CD14-positive monocyte (primary cell): ENCODE data around the gene NPNT. TPM values are rescaled to one million over a fixed set of nuclear protein-coding genes. Genes with fewer than 3 reads are reported as not detected.

Experiments
- DNase-seq, 3 donors: peaks; one replicate each; pipeline ENCODE4 v3.0.0-alpha.2; 2011 to 2022
- H2AFZ ChIP-seq: 2 replicates; pipeline ENCODE4 v1.6.0; 2012; ENCODE audit warnings: mild to moderate bottlenecking, low read depth, low read length, inconsistent platforms; ENCODE audit not compliant: insufficient read depth, poor library complexity, severe bottlenecking
- H3K27ac ChIP-seq, 2 donors: 1 replicate in 1 of 2; 2 replicates in 1 of 2; pipeline ENCODE4 v1.5.1; 2012 to 2013; ENCODE audit warnings: low read length in 2 of 2, control low read depth in 1 of 2, inconsistent platforms in 1 of 2, low read depth in 1 of 2, mild to moderate bottlenecking in 1 of 2
- H3K27me3 ChIP-seq, 2 donors: one replicate each; pipeline versions ENCODE4 v1.6.0 to v1.6.1; 2011 to 2013; ENCODE audit warnings: low read length in 2 of 2; ENCODE audit not compliant: control insufficient read depth in 2 of 2, insufficient read depth in 2 of 2
- H3K36me3 ChIP-seq, 2 donors: replicated peaks in 1 of 2; 1 replicate in 1 of 2; 2 replicates in 1 of 2; pipeline versions ENCODE4 v1.5.1 to v1.6.1; 2012 to 2013; ENCODE audit warnings: low read length in 2 of 2, control low read depth in 1 of 2, inconsistent platforms in 1 of 2, mild to moderate bottlenecking in 1 of 2; ENCODE audit not compliant: insufficient read depth in 2 of 2, control insufficient read depth in 1 of 2
- H3K4me1 ChIP-seq, 2 donors: 1 replicate in 1 of 2; 2 replicates in 1 of 2; pipeline versions ENCODE4 v1.5.1 to v1.6.1; 2012 to 2013; ENCODE audit warnings: low read length in 2 of 2, control low read depth in 1 of 2, inconsistent platforms in 1 of 2, mild to moderate bottlenecking in 1 of 2, moderate library complexity in 1 of 2; ENCODE audit not compliant: insufficient read depth in 2 of 2, control insufficient read depth in 1 of 2
- H3K4me2 ChIP-seq: replicated peaks from 2 replicates; pipeline ENCODE3; 2012; ENCODE audit warnings: low read length, moderate library complexity, mild to moderate bottlenecking; ENCODE audit not compliant: poor library complexity, severe bottlenecking; ENCODE audit errors: extremely low read depth
- H3K4me3 ChIP-seq, 3 experiments: fragments of 200-600 bp in 1 of 3; sonication (generic) in 1 of 3; replicated peaks in 1 of 3; 1 replicate in 2 of 3; 2 replicates in 1 of 3; pipeline ENCODE4 v1.5.1; 2011 to 2013; ENCODE audit warnings: low read length in 3 of 3, mild to moderate bottlenecking in 3 of 3, control low read depth in 2 of 3, low read depth in 2 of 3, inconsistent platforms in 1 of 3, moderate library complexity in 1 of 3
- H3K79me2 ChIP-seq: 2 replicates; pipeline ENCODE4 v1.6.0; 2012; ENCODE audit warnings: mild to moderate bottlenecking, control low read depth, inconsistent platforms, low read length, moderate library complexity; ENCODE audit not compliant: insufficient read depth
- H3K9ac ChIP-seq: 2 replicates; pipeline ENCODE4 v1.6.0; 2017; ENCODE audit warnings: low read length, mild to moderate bottlenecking; ENCODE audit not compliant: insufficient read depth, poor library complexity, severe bottlenecking
- H3K9me3 ChIP-seq, 2 donors: replicated peaks in 1 of 2; 1 replicate in 1 of 2; 2 replicates in 1 of 2; pipeline versions ENCODE4 v1.5.1 to v1.6.1; 2012 to 2013; ENCODE audit warnings: low read length in 2 of 2, control low read depth in 1 of 2; ENCODE audit not compliant: control insufficient read depth in 1 of 2, insufficient read depth in 1 of 2
- H4K20me1 ChIP-seq: 2 replicates; pipeline ENCODE4 v1.6.0; 2012; ENCODE audit warnings: mild to moderate bottlenecking, low read length, control low read depth, moderate library complexity; ENCODE audit not compliant: insufficient read depth
- H3K27ac Mint-ChIP-seq, 7 donors: one replicate each; pipeline ENCODE4 v1.8.0; 2020; ENCODE audit warnings: mild to moderate bottlenecking in 7 of 7, mixed read lengths in 7 of 7, moderate library complexity in 6 of 7, inconsistent platforms in 2 of 7
- H3K27me3 Mint-ChIP-seq, 3 donors: one replicate each; pipeline ENCODE4 v1.8.0; 2021 to 2022; ENCODE audit warnings: low read depth in 3 of 3, mild to moderate bottlenecking in 3 of 3, mixed read lengths in 3 of 3, moderate library complexity in 3 of 3, inconsistent platforms in 1 of 3
- H3K36me3 Mint-ChIP-seq, 2 donors: one replicate each; pipeline ENCODE4 v1.8.0; 2020; ENCODE audit warnings: mixed read lengths in 2 of 2, inconsistent platforms in 1 of 2, mild to moderate bottlenecking in 1 of 2
- H3K4me1 Mint-ChIP-seq: one replicate; pipeline ENCODE4 v1.8.0; 2020; ENCODE audit warnings: mild to moderate bottlenecking, mixed read lengths
- H3K4me3 Mint-ChIP-seq, 2 donors: one replicate each; pipeline ENCODE4 v1.8.0; 2020; ENCODE audit warnings: mild to moderate bottlenecking in 2 of 2, mixed read lengths in 2 of 2, moderate library complexity in 1 of 2
- H3K9me3 Mint-ChIP-seq, 7 donors: one replicate each; pipeline ENCODE4 v1.8.0; 2020 to 2022; ENCODE audit warnings: mixed read lengths in 7 of 7, mild to moderate bottlenecking in 6 of 7, moderate library complexity in 6 of 7, inconsistent platforms in 2 of 7
- CTCF ChIP-seq: fragments of 200-600 bp; IDR thresholded peaks from one replicate; pipeline ENCODE4 v1.8.0; 2022; ENCODE audit warnings: antibody characterized with exemption, mild to moderate bottlenecking
- WGBS: methylation state at CpG from one replicate; pipeline ENCODE4 v1.1.5; 2013; ENCODE audit warnings: missing lambda C conversion rate; ENCODE audit not compliant: insufficient coverage; 5-methylcytosine and 5-hydroxymethylcytosine counted together
- intact Hi-C, 2 donors: fragments of 100-400 bp; cut with micrococcal nuclease; formaldehyde crosslinking; loops; one replicate each; pipeline versions ENCODE4 v1.15.0 to v1.15.1; 2023
- polyA plus RNA-seq, 3 donors: library from polyadenylated mRNA; depleted of rRNA in 1 of 3; unstranded in 2 of 3; stranded (reverse) in 1 of 3; fragments of 300-500 nt in 2 of 3; fragments of >200 nt in 1 of 3; fragmentation: Illumina TruSeq in 2 of 3; gene quantifications; 1 replicate in 2 of 3; 2 replicates in 1 of 3; pipeline ENCODE4 v1.2.3, GENCODE V29; 2012 to 2021

Gene NPNT
- polyA plus RNA-seq, 3 donors: not detected

DNA sequence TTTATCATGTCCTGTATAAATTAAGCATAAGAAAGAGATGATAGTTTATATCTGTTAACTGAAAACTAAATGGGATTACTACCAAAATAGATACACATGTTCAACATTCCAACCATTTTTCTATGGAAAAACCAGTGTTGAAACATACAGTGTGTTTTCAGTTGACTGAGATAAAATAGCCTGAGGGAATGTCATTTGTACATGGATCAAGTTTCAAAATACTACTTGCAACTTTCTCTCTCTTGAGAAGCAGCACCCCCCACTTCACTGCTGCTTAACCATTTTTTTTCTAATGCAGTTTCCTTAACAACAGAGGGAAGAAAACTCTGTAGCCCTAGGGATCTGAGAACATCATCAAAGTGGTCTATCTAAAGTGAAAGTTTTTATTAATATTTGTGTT lies 70.8 kb downstream of the NPNT start:
- intact Hi-C loops: no loop called here
- H3K27me3 ChIP-seq: no peaks in the 10 kb centered on the region
- H3K79me2 ChIP-seq: no peaks in the 10 kb centered on the region
- peaks cover 0 to 3% (median 0%) of the 10 kb centered on the region in 7 donors for H3K9me3 Mint-ChIP-seq
- DNase-seq: no peak
- no peak overlapping the region for H3K4me2 ChIP-seq
- no peak overlapping the region for H2AFZ ChIP-seq
- no peaks in the 10 kb centered on the region for H3K4me1 Mint-ChIP-seq
- no peak overlapping the region for H3K4me3 Mint-ChIP-seq
- H3K27me3 Mint-ChIP-seq: peaks cover 0 to 2% (median 1%) of the 10 kb centered on the region in 3 donors
- H3K9ac ChIP-seq: no peak overlapping the region
- no peak overlapping the region for H3K27ac ChIP-seq
- H3K4me1 ChIP-seq: no peaks in the 10 kb centered on the region
- no peaks in the 10 kb centered on the region for H3K9me3 ChIP-seq
- H3K36me3 Mint-ChIP-seq: no peaks in the 10 kb centered on the region
- no peaks in the 10 kb centered on the region for H4K20me1 ChIP-seq
- H3K27ac Mint-ChIP-seq: no peak overlapping the region
- TF ChIP-seq CTCF: no peak
- no peak overlapping the region for H3K4me3 ChIP-seq
- H3K36me3 ChIP-seq: no peaks in the 10 kb centered on the region

- intact Hi-C loops: no loop called here
- no peaks in the 10 kb centered on the region for H3K36me3 Mint-ChIP-seq
- TF ChIP-seq CTCF: no peak
- H3K4me2 ChIP-seq: no peak overlapping the region
- H3K9me3 ChIP-seq: no peaks in the 10 kb centered on the region
- no peak overlapping the region for H3K27ac ChIP-seq
- no peak overlapping the region for H2AFZ ChIP-seq
- no peaks in the 10 kb centered on the region for H3K4me1 Mint-ChIP-seq
- H3K27me3 Mint-ChIP-seq: peaks cover 0 to 2% (median 1%) of the 10 kb centered on the region in 3 donors
- DNase-seq: no peak
- H3K4me1 ChIP-seq: no peaks in the 10 kb centered on the region
- H3K79me2 ChIP-seq: no peaks in the 10 kb centered on the region
- no peak overlapping the region for H3K27ac Mint-ChIP-seq
- H3K9ac ChIP-seq: no peak overlapping the region
- no peak overlapping the region for H3K4me3 Mint-ChIP-seq
- no peak overlapping the region for H3K4me3 ChIP-seq
- H3K9me3 Mint-ChIP-seq: peaks cover 0 to 3% (median 0%) of the 10 kb centered on the region in 7 donors
- H4K20me1 ChIP-seq: no peaks in the 10 kb centered on the region
- WGBS: 88% methylated on average over 7 of the region's 10 CpGs
- no peaks in the 10 kb centered on the region for H3K36me3 ChIP-seq
- H3K27me3 ChIP-seq: no peaks in the 10 kb centered on the region
Measured at GRCh38 chr4:105967058-105967658, 71.9 kb downstream of the NPNT start.
